Left forelimb (tissue), 1 donor: ENCODE results near the gene CLDN15.

Experiments used
- DNase-seq: peaks from one replicate; pipeline ENCODE4 v3.0.0-alpha.2; 2018; ENCODE audit warnings: low spot score

Gene CLDN15

GRCh38 chr7:101244375-101245146 is 7.0 kb upstream of the CLDN15 start, which contains the start of gene FIS1:
Gene FIS1 (minus strand): TSS chr7:101245081. CDS start chr7:101245004, 77 bp downstream.
- peak; percentile 96 for DNase-seq

- DNase-seq = peak; percentile 80
Observed at GRCh38 chr7:101243646-101244374, 6.2 kb upstream of the CLDN15 start.

- DNase-seq = no peak
Observed at GRCh38 chr7:101241443-101242349, 4.1 kb upstream of the CLDN15 start.

- DNase-seq = no peak
Observed at GRCh38 chr7:101241015-101241363, 3.4 kb upstream of the CLDN15 start.

- no peak for DNase-seq
Observed at GRCh38 chr7:101240226-101241014, 2.8 kb upstream of the CLDN15 start.

GRCh38 chr7:101239951-101240220 is 2.3 kb upstream of the CLDN15 start:
- no peak for DNase-seq

- no peak for DNase-seq
Observed at GRCh38 chr7:101239191-101239950, 1.8 kb upstream of the CLDN15 start.

GRCh38 chr7:101238226-101239182 is 902 bp upstream of the CLDN15 start:
- no peak for DNase-seq

GRCh38 chr7:101236292-101236835 is 1.2 kb downstream of the CLDN15 start:
- no peak for DNase-seq

GRCh38 chr7:101235522-101235921 is 2.1 kb downstream of the CLDN15 start:
- no peak for DNase-seq

- DNase-seq = no peak
Observed at GRCh38 chr7:101235050-101235449, 2.6 kb downstream of the CLDN15 start.

GRCh38 chr7:101234636-101235035 is 3.0 kb downstream of the CLDN15 start:
- DNase-seq = no peak

- DNase-seq = no peak
Observed at GRCh38 chr7:101233907-101234547, 3.6 kb downstream of the CLDN15 start.

GRCh38 chr7:101232141-101232850 is 5.3 kb downstream of the CLDN15 start:
- no peak for DNase-seq

- no peak for DNase-seq
Observed at GRCh38 chr7:101231644-101232043, 6.0 kb downstream of the CLDN15 start.

GRCh38 chr7:101226721-101227120 is 10.9 kb downstream of the CLDN15 start:
- no peak for DNase-seq

- no peak for DNase-seq
Observed at GRCh38 chr7:101225650-101226049, 12.0 kb downstream of the CLDN15 start.

- DNase-seq = no peak
Observed at GRCh38 chr7:101223528-101223927, 14.1 kb downstream of the CLDN15 start.
